Transverse colon (tissue), 4 donors: ENCODE measurements around the gene SRRM4.

Experiments used
- CTCF ChIP-seq, 5 experiments: fragments of 200-600 bp in 3 of 5; fragments of 450-650 bp in 2 of 5; sonication (generic) in 3 of 5; IDR thresholded peaks; 1 replicate in 2 of 5; 2 replicates in 3 of 5; pipeline ENCODE4 v1.5.1; 2016 to 2017; ENCODE audit warnings: antibody characterized with exemption in 5 of 5, inconsistent platforms in 3 of 5, mild to moderate bottlenecking in 2 of 5, moderate library complexity in 1 of 5
- POLR2AphosphoS5 ChIP-seq, 3 donors: sonication (generic); formaldehyde crosslinking; IDR thresholded peaks; one replicate each; pipeline ENCODE4 v1.6.1; 2016; ENCODE audit warnings: antibody characterized with exemption in 3 of 3

- TF ChIP-seq CTCF (IDR thresholded peaks at IDR 0.05) = no peak
- no peak for TF ChIP-seq POLR2AphosphoS5 (IDR thresholded peaks at IDR 0.05)
Measured at GRCh38 chr12:118959348-118959747, 22.0 kb upstream of the SRRM4 start.
